HG03520 (cell line): ENCODE measurements around the gene CST7.
"Not testable (repeated sequence)": the region's sequence is repeated elsewhere in the genome, so short reads cannot be mapped to it uniquely, and the experiment has no call there.

Experiments
- ATAC-seq: cut with Tn5 transposase; IDR thresholded peaks from one replicate; pipeline ENCODE4 v1.9.1; 2021; ENCODE audit warnings: mild to moderate bottlenecking, moderate library complexity; ENCODE audit not compliant: unreplicated experiment

CST7 gene

GRCh38 chr20:24948939-24949679 is at the start of gene CST7:
TSS of gene CST7 (plus strand) at chr20:24949269. CDS start at chr20:24949506, 237 bp downstream.
- ATAC-seq: no peak

GRCh38 chr20:24906806-24907205 is 42.3 kb upstream of the CST7 start:
- ATAC-seq: no peak

- no peak for ATAC-seq
Observed at GRCh38 chr20:24908642-24909041, 40.4 kb upstream of the CST7 start.

GRCh38 chr20:24909086-24909780 is 39.8 kb upstream of the CST7 start:
- no peak for ATAC-seq

- no peak for ATAC-seq
Observed at GRCh38 chr20:24909861-24910260, 39.2 kb upstream of the CST7 start.

GRCh38 chr20:24910461-24910860 is 38.6 kb upstream of the CST7 start:
- no peak for ATAC-seq

GRCh38 chr20:24911461-24911860 is 37.6 kb upstream of the CST7 start:
- ATAC-seq: no peak

- no peak for ATAC-seq
Observed at GRCh38 chr20:24912397-24913075, 36.5 kb upstream of the CST7 start.

GRCh38 chr20:24913076-24913628 is 35.9 kb upstream of the CST7 start:
- no peak for ATAC-seq

- no peak for ATAC-seq
Observed at GRCh38 chr20:24914388-24915241, 34.5 kb upstream of the CST7 start.

GRCh38 chr20:24915440-24915839 is 33.6 kb upstream of the CST7 start:
- no peak for ATAC-seq

GRCh38 chr20:24915892-24916291 is 33.2 kb upstream of the CST7 start:
- no peak for ATAC-seq

- no peak for ATAC-seq
Observed at GRCh38 chr20:24916412-24916811, 32.7 kb upstream of the CST7 start.

GRCh38 chr20:24917056-24917455 is 32.0 kb upstream of the CST7 start:
- ATAC-seq: no peak

GRCh38 chr20:24917797-24918578 is 31.1 kb upstream of the CST7 start:
- ATAC-seq: no peak

- no peak for ATAC-seq
Observed at GRCh38 chr20:24918579-24919566, 30.2 kb upstream of the CST7 start.

- ATAC-seq: not testable (repeated sequence)
Observed at GRCh38 chr20:24919665-24920064, 29.4 kb upstream of the CST7 start.

GRCh38 chr20:24920706-24921105 is 28.4 kb upstream of the CST7 start:
- ATAC-seq: not testable (repeated sequence)

- not testable (repeated sequence) for ATAC-seq
Observed at GRCh38 chr20:24929259-24929658, 19.8 kb upstream of the CST7 start.
